Omental fat pad (tissue), 4 donors: ENCODE measurements around the gene ESPL1. TPM values are rescaled to one million over a fixed set of nuclear protein-coding genes. Genes with fewer than 3 reads are reported as not detected.
"Not testable (repeated sequence)": the region's sequence is repeated elsewhere in the genome, so short reads cannot be mapped to it uniquely, and the experiment has no call there.

Experiments
- ATAC-seq: fragments of 150-250 bp; one replicate; pipeline ENCODE4 v1.9.1; 2016; ENCODE audit warnings: mild to moderate bottlenecking, moderate library complexity; ENCODE audit not compliant: low FRiP score
- DNase-seq: peaks from one replicate; pipeline ENCODE4 v3.0.0-alpha.2; 2019; ENCODE audit warnings: low spot score
- total RNA-seq, 4 donors: library from RNA; depleted of rRNA; stranded (reverse); fragments of >200 nt; gene quantifications; one replicate each; pipeline ENCODE4 v1.1.0, GENCODE V29; 2016
- TF ChIP-seq, protein P1 (sequence below), 3 donors: fragments of 450-650 bp; IDR thresholded peaks; one replicate each; pipeline ENCODE4 v1.5.1; 2016 to 2017; ENCODE audit warnings: antibody characterized with exemption in 3 of 3, mild to moderate bottlenecking in 3 of 3, moderate library complexity in 2 of 3

Gene ESPL1
- total RNA-seq, 4 donors from 2014 or later: 0.63 to 2.0 (median 0.90) TPM

DNA sequence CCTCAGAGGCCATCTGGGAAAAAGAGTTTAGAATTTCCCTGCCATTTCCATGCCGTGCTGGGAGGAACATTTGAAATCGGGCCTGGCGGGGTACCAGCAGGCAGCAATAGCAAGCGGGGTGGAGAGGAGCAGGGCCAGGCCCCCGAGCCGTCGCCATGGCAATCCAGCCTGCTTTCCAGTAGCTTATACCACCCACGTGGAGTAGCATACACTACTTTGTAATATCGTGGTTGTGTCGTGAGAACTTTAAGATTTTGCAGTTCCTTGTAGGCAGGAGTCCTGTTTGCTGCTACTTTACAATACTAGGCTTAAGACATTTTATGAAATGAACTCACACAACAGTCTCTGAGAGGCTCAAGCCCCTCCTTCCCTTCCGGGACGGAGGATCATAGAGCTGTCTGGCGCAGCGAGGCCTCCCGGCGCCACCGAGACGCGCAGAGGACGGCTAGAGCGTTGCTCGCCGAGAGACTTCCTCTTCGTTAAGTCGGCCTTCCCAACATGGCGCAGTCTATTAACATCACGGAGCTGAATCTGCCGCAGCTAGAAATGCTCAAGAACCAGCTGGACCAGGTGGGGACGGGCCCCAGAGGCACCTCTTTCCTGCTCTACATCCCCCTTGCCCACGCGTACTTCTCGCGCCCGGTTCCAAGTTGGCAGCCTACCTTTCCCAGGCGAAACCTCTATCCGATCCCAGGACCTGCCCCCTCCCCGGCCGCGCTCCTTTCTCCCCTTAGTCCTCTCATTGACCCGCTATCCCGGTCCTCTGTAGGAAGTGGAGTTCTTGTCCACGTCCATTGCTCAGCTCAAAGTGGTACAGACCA, 27.2 kb downstream of the ESPL1 start, which contains the start of gene PFDN5:
PFDN5 (plus strand) TSS at position 473 of the 821 bp plus-strand sequence; CDS start at position 499, 26 bp downstream.
- ATAC-seq (peak; percentile 86), DNase-seq (peak; percentile 59)
- TF ChIP-seq, protein P1, sequence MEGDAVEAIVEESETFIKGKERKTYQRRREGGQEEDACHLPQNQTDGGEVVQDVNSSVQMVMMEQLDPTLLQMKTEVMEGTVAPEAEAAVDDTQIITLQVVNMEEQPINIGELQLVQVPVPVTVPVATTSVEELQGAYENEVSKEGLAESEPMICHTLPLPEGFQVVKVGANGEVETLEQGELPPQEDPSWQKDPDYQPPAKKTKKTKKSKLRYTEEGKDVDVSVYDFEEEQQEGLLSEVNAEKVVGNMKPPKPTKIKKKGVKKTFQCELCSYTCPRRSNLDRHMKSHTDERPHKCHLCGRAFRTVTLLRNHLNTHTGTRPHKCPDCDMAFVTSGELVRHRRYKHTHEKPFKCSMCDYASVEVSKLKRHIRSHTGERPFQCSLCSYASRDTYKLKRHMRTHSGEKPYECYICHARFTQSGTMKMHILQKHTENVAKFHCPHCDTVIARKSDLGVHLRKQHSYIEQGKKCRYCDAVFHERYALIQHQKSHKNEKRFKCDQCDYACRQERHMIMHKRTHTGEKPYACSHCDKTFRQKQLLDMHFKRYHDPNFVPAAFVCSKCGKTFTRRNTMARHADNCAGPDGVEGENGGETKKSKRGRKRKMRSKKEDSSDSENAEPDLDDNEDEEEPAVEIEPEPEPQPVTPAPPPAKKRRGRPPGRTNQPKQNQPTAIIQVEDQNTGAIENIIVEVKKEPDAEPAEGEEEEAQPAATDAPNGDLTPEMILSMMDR (IDR thresholded peaks at IDR 0.05): no peak

DNA sequence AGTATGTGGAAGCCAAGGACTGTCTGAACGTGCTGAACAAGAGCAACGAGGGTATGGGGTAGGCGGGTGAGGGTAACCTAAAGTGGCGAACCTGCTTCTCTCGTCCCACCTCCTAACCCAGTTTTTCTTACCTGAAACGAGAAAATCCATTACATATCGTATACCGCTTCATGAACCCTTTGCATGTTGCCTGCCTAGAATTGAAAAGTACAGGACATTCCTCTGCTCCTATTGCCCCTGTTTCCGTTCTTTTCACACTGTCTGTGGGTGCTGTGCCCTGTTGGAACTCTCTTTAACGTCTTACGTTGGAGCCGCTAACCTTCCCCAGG, 27.8 kb downstream of the ESPL1 start:
- TF ChIP-seq, protein P1 (IDR thresholded peaks at IDR 0.05): no peak

DNA sequence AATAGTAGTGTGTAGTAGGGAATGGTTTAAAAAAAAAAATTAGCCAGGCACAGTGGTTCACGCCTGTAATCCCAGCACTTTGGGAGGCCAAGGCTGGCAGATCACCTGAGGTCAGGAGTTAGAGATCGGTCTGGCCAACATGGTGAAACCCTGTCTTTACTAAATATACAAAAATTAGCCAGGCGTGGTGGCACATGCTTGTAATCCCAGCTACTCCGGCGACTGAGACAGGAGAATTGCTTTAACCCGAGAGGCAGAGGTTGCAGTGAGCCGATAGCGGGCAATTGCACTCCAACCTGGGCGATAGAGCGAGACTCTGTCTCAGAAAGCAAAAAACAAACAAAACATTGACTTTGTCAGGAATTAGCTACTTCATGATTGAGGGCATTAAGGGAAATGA, 29.0 kb downstream of the ESPL1 start:
- ATAC-seq, DNase-seq: not testable (repeated sequence)

More for the DNA sequence above, 27.8 kb downstream of the ESPL1 start:
- ATAC-seq (no peak), DNase-seq (no peak)

DNA sequence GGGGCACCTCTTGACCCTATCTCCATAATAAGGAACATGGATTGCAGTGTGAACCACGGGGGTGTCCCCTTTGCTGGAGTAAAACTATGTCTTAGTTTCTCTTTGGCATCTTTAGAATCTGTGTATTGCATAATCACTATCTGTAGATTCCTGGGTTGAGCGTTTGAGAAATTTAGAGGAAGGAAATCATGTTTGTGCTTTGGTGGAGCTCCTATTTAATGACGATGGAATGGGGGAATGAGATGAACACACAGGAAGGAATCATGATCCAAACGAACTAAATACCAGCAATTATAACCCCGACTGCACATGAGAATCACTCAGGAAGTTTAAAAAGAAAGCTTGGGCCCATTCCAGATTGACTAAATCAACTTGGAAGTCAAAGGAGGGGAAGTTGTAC, 30.1 kb downstream of the ESPL1 start:
- TF ChIP-seq, protein P1 (IDR thresholded peaks at IDR 0.05): no peak
- DNase-seq (no peak), ATAC-seq (no peak)

DNA sequence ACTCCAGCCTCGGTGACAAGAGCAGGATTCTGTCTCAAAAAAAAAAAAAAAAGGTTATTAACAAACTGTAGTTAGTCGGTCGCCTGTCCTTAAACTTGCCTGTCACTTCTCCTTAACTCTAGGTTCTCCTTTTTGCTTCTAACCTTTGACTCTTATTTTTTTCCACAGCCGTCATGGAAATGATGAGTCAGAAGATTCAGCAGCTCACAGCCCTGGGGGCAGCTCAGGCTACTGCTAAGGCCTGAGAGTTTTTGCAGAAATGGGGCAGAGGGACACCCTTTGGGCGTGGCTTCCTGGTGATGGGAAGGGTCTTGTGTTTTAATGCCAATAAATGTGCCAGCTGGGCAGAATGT, 31.0 kb downstream of the ESPL1 start:
- TF ChIP-seq, protein P1 (IDR thresholded peaks at IDR 0.05): no peak

DNA sequence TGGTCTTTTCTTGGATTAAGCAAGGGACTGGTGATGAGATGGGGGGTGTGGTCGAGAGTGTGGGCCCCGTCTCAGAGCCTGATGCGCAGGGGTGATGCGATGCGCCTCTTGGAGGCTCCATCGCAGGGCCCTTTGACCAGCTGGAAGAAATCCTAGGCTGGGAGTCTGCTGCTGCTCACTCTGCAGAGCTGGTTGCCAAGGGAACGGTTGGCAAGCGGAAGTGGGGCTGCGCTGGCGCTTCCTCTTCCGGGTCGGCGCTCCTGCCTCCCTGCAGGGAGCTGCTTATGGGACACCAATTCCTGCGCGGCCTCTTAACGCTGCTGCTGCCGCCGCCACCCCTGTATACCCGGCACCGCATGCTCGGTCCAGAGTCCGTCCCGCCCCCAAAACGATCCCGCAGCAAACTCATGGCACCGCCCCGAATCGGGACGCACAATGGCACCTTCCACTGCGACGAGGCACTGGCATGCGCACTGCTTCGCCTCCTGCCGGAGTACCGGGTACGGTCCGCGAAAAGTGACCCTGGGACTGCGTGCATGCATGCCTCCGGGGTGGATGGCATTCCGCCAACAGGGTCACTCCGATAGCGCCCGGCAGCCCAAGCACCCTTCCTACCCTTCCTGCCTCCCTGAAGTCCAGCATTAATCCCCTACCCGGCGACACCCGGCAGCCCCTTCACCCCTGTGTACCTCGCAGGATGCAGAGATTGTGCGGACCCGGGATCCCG, 31.5 kb downstream of the ESPL1 start, which contains the start of gene MYG1:
MYG1 (plus strand) TSS at position 242 of the 727 bp plus-strand sequence; CDS start at position 285, 43 bp downstream.
- TF ChIP-seq, protein P1 (IDR thresholded peaks at IDR 0.05): no peak
- ATAC-seq (peak; percentile 54), DNase-seq (peak; percentile 36)

More for the DNA sequence above, 31.0 kb downstream of the ESPL1 start:
- peak; percentile 24 for ATAC-seq
- no peak for DNase-seq

DNA sequence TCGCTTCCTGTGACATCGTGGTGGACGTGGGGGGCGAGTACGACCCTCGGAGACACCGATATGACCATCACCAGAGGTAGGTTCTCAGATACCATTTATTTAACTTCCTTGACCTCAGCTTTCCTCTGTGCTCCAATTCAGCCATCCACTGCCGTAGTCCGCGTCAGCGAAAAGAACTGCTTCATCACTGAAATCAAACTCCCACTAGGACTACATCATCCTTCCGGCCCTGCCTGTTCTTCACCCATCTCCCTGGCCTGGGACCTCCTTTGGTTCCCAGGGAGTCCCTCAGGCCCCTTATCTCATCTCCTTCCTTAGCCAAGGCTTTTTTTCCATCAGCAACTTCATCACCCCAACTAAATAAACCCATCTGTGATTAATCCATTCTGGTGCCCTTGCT, 32.1 kb downstream of the ESPL1 start:
- DNase-seq (no peak), ATAC-seq (no peak)
- TF ChIP-seq, protein P1 (IDR thresholded peaks at IDR 0.05): no peak
